ENCODE results near the gene ZNF513. TPM values are rescaled to one million over a fixed set of nuclear protein-coding genes. Genes with fewer than 3 reads are reported as not detected.

The ZNF513 gene
- total RNA-seq, 1 experiment from 2014 or later: 12.8 TPM

DNA sequence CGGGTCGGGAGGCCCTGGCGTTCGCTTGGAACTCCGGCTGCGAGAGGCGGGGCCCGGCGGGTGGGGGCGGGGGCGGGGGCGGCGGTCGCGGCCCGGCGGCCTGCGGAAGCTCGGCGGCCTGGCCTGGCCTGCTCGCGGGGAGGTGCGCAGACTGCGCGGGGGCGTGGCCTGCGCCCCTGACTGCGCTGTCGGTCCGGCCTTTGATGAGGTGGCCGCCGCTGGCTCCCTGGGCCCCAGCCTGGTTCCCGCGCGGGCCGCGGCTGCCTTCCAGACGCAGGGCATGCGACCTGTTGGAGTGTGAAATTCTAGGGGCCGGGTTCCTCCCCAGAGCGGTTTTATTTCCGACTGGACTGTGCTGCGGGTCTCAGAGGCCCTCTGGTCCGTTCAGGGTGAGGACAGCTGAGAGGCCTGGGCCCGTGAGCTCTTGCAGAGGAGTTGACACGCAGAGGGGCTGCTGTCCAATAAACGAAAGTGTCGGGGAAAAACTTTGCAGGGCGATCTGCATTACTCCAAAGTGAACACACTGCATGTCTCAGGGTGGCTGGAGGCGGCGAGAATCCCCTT lies 48.5 kb upstream of the ZNF513 start:
- BruUV-seq (replicated peaks): no TSS peak
- intact Hi-C loops (cut with micrococcal nuclease): loop anchor here (2.0 to 10.0 kb wide), 2 partner anchors 20 to 156 kb away; partner anchors contain the start of genes PPM1G and ZNF512

More for the DNA sequence above, 48.5 kb upstream of the ZNF513 start:
- Histone ChIP-seq H3K4me1 (ENCODE audit: control insufficient read depth in 1 of 2, insufficient read depth in 2 of 2, low read length in 2 of 2) (peaks cover 22 to 36% of the 10 kb centered on the region in 2 experiments), H3K27me3 (ENCODE audit: insufficient read depth, low read length) (no peaks in the 10 kb centered on the region), H2AFZ (ENCODE audit: low read depth, low read length, poor library complexity, severe bottlenecking) (no peak overlapping the region), H3K27ac (ENCODE audit: low read depth, low read length) (peak overlapping the region; percentile 93), H3K79me2 (ENCODE audit: insufficient read depth, low read length) (peaks cover 38% of the 10 kb centered on the region), H3K36me3 (ENCODE audit: control insufficient read depth in 1 of 2, insufficient read depth in 2 of 2, low read length in 2 of 2) (peaks cover 2 to 10% of the 10 kb centered on the region in 2 experiments; a peak in 3 of 4 replicates), H4K20me1 (ENCODE audit: insufficient read depth) (no peaks in the 10 kb centered on the region), H3K9me2 (ENCODE audit: insufficient read depth) (no peaks in the 10 kb centered on the region), H3K4me2 (ENCODE audit: low read length) (peak overlapping the region; percentile 86), H3K9ac (ENCODE audit: low read length) (peak overlapping the region; percentile 91), H3K9me3 (ENCODE audit: control insufficient read depth in 1 of 2, insufficient read depth in 1 of 2, low read depth in 1 of 2, low read length in 2 of 2) (no peaks in the 10 kb centered on the region), H3K4me3 (replicated peaks in 1 of 2; ENCODE audit: low read depth in 1 of 2, low read length in 2 of 2) (peak overlapping the region; percentile 85 to 92)
- ChIA-PET POLR2A (interaction anchor here (1.3 to 2.7 kb wide), 3 partner anchors 15 to 254 kb away, joined by 3 to 22 read pairs (median 7); partner anchors contain the start of gene PPM1G), RAD21 (ENCODE audit: low non-redundant PET in 1 of 2, low total read pairs in 2 of 2, uncharacterized antibody in 2 of 2, unreplicated experiment in 2 of 2) (interaction anchor here in 1 of 2 experiments (0.9 kb wide), 1 partner anchor 199 kb away, joined by 3 read pairs; the partner anchor contains the start of genes CCDC121 and GPN1), CTCF (interaction anchor here (1.3 to 2.2 kb wide), 4 partner anchors 11 to 21 kb away, joined by 3 to 6 read pairs (median 4); no protein-coding TSS in a partner anchor)
- ATAC-seq (peak; percentile 88), DNase-seq (ENCODE audit: low read depth, low spot score) (peak; percentile 64)
- TF ChIP-seq SRF (IDR thresholded peaks at IDR 0.05; ENCODE audit: low read depth) (no peak), SP1 (IDR thresholded peaks at IDR 0.05; ENCODE audit: low read depth) (peak; percentile 2; the same call in 1 of the 2 replicates), TCF7L2 (IDR thresholded peaks at IDR 0.05; ENCODE audit: borderline replicate concordance, extremely low read depth, insufficient read depth, insufficient read length) (peak; percentile 97), ZFX (IDR thresholded peaks at IDR 0.05) (peak; percentile 80), EGR1 (IDR thresholded peaks at IDR 0.05; ENCODE audit: low read depth) (peak; percentile 50; the same call in 1 of the 2 replicates)
- TF ChIP-seq, protein P1, sequence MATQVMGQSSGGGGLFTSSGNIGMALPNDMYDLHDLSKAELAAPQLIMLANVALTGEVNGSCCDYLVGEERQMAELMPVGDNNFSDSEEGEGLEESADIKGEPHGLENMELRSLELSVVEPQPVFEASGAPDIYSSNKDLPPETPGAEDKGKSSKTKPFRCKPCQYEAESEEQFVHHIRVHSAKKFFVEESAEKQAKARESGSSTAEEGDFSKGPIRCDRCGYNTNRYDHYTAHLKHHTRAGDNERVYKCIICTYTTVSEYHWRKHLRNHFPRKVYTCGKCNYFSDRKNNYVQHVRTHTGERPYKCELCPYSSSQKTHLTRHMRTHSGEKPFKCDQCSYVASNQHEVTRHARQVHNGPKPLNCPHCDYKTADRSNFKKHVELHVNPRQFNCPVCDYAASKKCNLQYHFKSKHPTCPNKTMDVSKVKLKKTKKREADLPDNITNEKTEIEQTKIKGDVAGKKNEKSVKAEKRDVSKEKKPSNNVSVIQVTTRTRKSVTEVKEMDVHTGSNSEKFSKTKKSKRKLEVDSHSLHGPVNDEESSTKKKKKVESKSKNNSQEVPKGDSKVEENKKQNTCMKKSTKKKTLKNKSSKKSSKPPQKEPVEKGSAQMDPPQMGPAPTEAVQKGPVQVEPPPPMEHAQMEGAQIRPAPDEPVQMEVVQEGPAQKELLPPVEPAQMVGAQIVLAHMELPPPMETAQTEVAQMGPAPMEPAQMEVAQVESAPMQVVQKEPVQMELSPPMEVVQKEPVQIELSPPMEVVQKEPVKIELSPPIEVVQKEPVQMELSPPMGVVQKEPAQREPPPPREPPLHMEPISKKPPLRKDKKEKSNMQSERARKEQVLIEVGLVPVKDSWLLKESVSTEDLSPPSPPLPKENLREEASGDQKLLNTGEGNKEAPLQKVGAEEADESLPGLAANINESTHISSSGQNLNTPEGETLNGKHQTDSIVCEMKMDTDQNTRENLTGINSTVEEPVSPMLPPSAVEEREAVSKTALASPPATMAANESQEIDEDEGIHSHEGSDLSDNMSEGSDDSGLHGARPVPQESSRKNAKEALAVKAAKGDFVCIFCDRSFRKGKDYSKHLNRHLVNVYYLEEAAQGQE (IDR thresholded peaks at IDR 0.05; ENCODE audit: low read depth): no peak
- TF ChIP-seq, protein P2, sequence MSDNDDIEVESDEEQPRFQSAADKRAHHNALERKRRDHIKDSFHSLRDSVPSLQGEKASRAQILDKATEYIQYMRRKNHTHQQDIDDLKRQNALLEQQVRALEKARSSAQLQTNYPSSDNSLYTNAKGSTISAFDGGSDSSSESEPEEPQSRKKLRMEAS (IDR thresholded peaks at IDR 0.05): peak; percentile 33
